Measurements from ENCODE around the gene ARHGAP24. TPM values are rescaled to one million over a fixed set of nuclear protein-coding genes. Genes with fewer than 3 reads are reported as not detected.

ARHGAP24 gene
- total RNA-seq, 2 donors from 2014 or later: 0.40 TPM; not detected in 1

- no peaks in the 10 kb centered on the region for H3K4me1 Mint-ChIP-seq
- no peaks in the 10 kb centered on the region for H3K27me3 Mint-ChIP-seq
- H3K36me3 Mint-ChIP-seq (ENCODE audit: low read depth): no peaks in the 10 kb centered on the region
- H3K9me3 Mint-ChIP-seq: no peaks in the 10 kb centered on the region
- H3K27ac Mint-ChIP-seq: no peak overlapping the region
- ATAC-seq (replicated peaks): no peak
- H3K4me3 Mint-ChIP-seq: no peak overlapping the region
Measured at GRCh38 chr4:85968945-85969819, 494.2 kb downstream of the ARHGAP24 start.

GRCh38 chr4:85970535-85970934 lies 495.6 kb downstream of the ARHGAP24 start:
- ATAC-seq (replicated peaks): no peak

GRCh38 chr4:85979276-85979675 lies 504.3 kb downstream of the ARHGAP24 start:
- no peak overlapping the region for H3K27ac Mint-ChIP-seq
- H3K27me3 Mint-ChIP-seq: peaks cover 3% of the 10 kb centered on the region

More at GRCh38 chr4:85970535-85970934, 495.6 kb downstream of the ARHGAP24 start:
- H3K9me3 Mint-ChIP-seq: no peaks in the 10 kb centered on the region
- H3K4me3 Mint-ChIP-seq: no peak overlapping the region
- H3K27me3 Mint-ChIP-seq: no peaks in the 10 kb centered on the region
- H3K4me1 Mint-ChIP-seq: no peaks in the 10 kb centered on the region
- H3K36me3 Mint-ChIP-seq (ENCODE audit: low read depth): no peaks in the 10 kb centered on the region
- H3K27ac Mint-ChIP-seq: no peak overlapping the region

GRCh38 chr4:85986266-85986665 lies 511.3 kb downstream of the ARHGAP24 start:
- ATAC-seq (replicated peaks): no peak
- peaks cover 3% of the 10 kb centered on the region for H3K27me3 Mint-ChIP-seq
- H3K4me3 Mint-ChIP-seq: no peak overlapping the region
- no peak overlapping the region for H3K27ac Mint-ChIP-seq
- no peaks in the 10 kb centered on the region for H3K36me3 Mint-ChIP-seq (ENCODE audit: low read depth)
- no peaks in the 10 kb centered on the region for H3K4me1 Mint-ChIP-seq
- no peaks in the 10 kb centered on the region for H3K9me3 Mint-ChIP-seq

More at GRCh38 chr4:85979276-85979675, 504.3 kb downstream of the ARHGAP24 start:
- Mint-ChIP-seq H3K9me3 (no peaks in the 10 kb centered on the region), H3K4me1 (no peaks in the 10 kb centered on the region), H3K4me3 (no peak overlapping the region), H3K36me3 (ENCODE audit: low read depth) (no peaks in the 10 kb centered on the region)
- ATAC-seq (replicated peaks): no peak

- Mint-ChIP-seq H3K27me3 (no peaks in the 10 kb centered on the region), H3K4me1 (no peaks in the 10 kb centered on the region), H3K4me3 (no peak overlapping the region), H3K36me3 (ENCODE audit: low read depth) (no peaks in the 10 kb centered on the region), H3K27ac (no peak overlapping the region), H3K9me3 (no peaks in the 10 kb centered on the region)
- no peak for ATAC-seq (replicated peaks)
Measured at GRCh38 chr4:85993641-85994040, 518.7 kb downstream of the ARHGAP24 start.

GRCh38 chr4:85994576-85994975 lies 519.6 kb downstream of the ARHGAP24 start:
- no peak overlapping the region for H3K27ac Mint-ChIP-seq
- no peak overlapping the region for H3K4me3 Mint-ChIP-seq
- H3K27me3 Mint-ChIP-seq: no peaks in the 10 kb centered on the region
- H3K36me3 Mint-ChIP-seq (ENCODE audit: low read depth): no peaks in the 10 kb centered on the region
- no peaks in the 10 kb centered on the region for H3K4me1 Mint-ChIP-seq
- no peaks in the 10 kb centered on the region for H3K9me3 Mint-ChIP-seq
- ATAC-seq (replicated peaks): no peak

GRCh38 chr4:85995361-85995760 lies 520.4 kb downstream of the ARHGAP24 start:
- Mint-ChIP-seq H3K36me3 (ENCODE audit: low read depth) (no peaks in the 10 kb centered on the region), H3K4me1 (no peaks in the 10 kb centered on the region), H3K9me3 (no peaks in the 10 kb centered on the region), H3K4me3 (no peak overlapping the region), H3K27ac (no peak overlapping the region), H3K27me3 (no peaks in the 10 kb centered on the region)
- peak; percentile 24 for ATAC-seq (replicated peaks)

GRCh38 chr4:86001591-86001990 lies 526.6 kb downstream of the ARHGAP24 start:
- no peaks in the 10 kb centered on the region for H3K36me3 Mint-ChIP-seq (ENCODE audit: low read depth)
- no peaks in the 10 kb centered on the region for H3K4me1 Mint-ChIP-seq
- H3K27me3 Mint-ChIP-seq: no peaks in the 10 kb centered on the region
- peaks cover 5% of the 10 kb centered on the region for H3K9me3 Mint-ChIP-seq
- H3K4me3 Mint-ChIP-seq: no peak overlapping the region
- ATAC-seq (replicated peaks): no peak
- H3K27ac Mint-ChIP-seq: no peak overlapping the region

GRCh38 chr4:86004030-86004429 lies 529.1 kb downstream of the ARHGAP24 start:
- peaks cover 5% of the 10 kb centered on the region for H3K9me3 Mint-ChIP-seq
- no peak for ATAC-seq (replicated peaks)

GRCh38 chr4:86006057-86006456 lies 531.1 kb downstream of the ARHGAP24 start:
- Mint-ChIP-seq H3K4me1 (no peaks in the 10 kb centered on the region), H3K9me3 (peaks cover 5% of the 10 kb centered on the region), H3K4me3 (no peak overlapping the region), H3K27me3 (no peaks in the 10 kb centered on the region), H3K27ac (no peak overlapping the region), H3K36me3 (ENCODE audit: low read depth) (no peaks in the 10 kb centered on the region)
- no peak for ATAC-seq (replicated peaks)

More at GRCh38 chr4:86004030-86004429, 529.1 kb downstream of the ARHGAP24 start:
- H3K27ac Mint-ChIP-seq: no peak overlapping the region
- no peaks in the 10 kb centered on the region for H3K36me3 Mint-ChIP-seq (ENCODE audit: low read depth)
- H3K4me1 Mint-ChIP-seq: no peaks in the 10 kb centered on the region
- no peak overlapping the region for H3K4me3 Mint-ChIP-seq
- no peaks in the 10 kb centered on the region for H3K27me3 Mint-ChIP-seq

GRCh38 chr4:86007042-86007441 lies 532.1 kb downstream of the ARHGAP24 start:
- no peaks in the 10 kb centered on the region for H3K27me3 Mint-ChIP-seq
- no peak overlapping the region for H3K4me3 Mint-ChIP-seq
- no peak overlapping the region for H3K27ac Mint-ChIP-seq
- H3K9me3 Mint-ChIP-seq: peaks cover 5% of the 10 kb centered on the region
- H3K4me1 Mint-ChIP-seq: no peaks in the 10 kb centered on the region
- no peak for ATAC-seq (replicated peaks)
- H3K36me3 Mint-ChIP-seq (ENCODE audit: low read depth): no peaks in the 10 kb centered on the region

GRCh38 chr4:86011117-86011516 lies 536.2 kb downstream of the ARHGAP24 start:
- Mint-ChIP-seq H3K9me3 (no peaks in the 10 kb centered on the region), H3K4me1 (no peaks in the 10 kb centered on the region), H3K36me3 (ENCODE audit: low read depth) (no peaks in the 10 kb centered on the region), H3K27ac (no peak overlapping the region), H3K27me3 (no peaks in the 10 kb centered on the region), H3K4me3 (no peak overlapping the region)
- no peak for ATAC-seq (replicated peaks)

- no peak overlapping the region for H3K4me3 Mint-ChIP-seq
- H3K9me3 Mint-ChIP-seq: no peaks in the 10 kb centered on the region
- no peaks in the 10 kb centered on the region for H3K36me3 Mint-ChIP-seq (ENCODE audit: low read depth)
- no peaks in the 10 kb centered on the region for H3K4me1 Mint-ChIP-seq
- H3K27me3 Mint-ChIP-seq: no peaks in the 10 kb centered on the region
- no peak overlapping the region for H3K27ac Mint-ChIP-seq
- no peak for ATAC-seq (replicated peaks)
Measured at GRCh38 chr4:86013621-86014020, 538.7 kb downstream of the ARHGAP24 start.

- ATAC-seq (replicated peaks): no peak
- Mint-ChIP-seq H3K36me3 (ENCODE audit: low read depth) (no peaks in the 10 kb centered on the region), H3K27ac (no peak overlapping the region), H3K4me3 (no peak overlapping the region), H3K9me3 (no peaks in the 10 kb centered on the region), H3K27me3 (no peaks in the 10 kb centered on the region), H3K4me1 (no peaks in the 10 kb centered on the region)
Measured at GRCh38 chr4:86014599-86014998, 539.6 kb downstream of the ARHGAP24 start.
